Spleen (tissue), 7 donors: ENCODE data around the gene UROC1.

ENCODE experiments used
- CTCF ChIP-seq, 11 experiments: fragments of 200-600 bp in 7 of 11; fragments of 450-650 bp in 4 of 11; sonication (generic) in 4 of 11; IDR thresholded peaks in 8 of 11; conservative IDR thresholded peaks in 3 of 11; 1 replicate in 7 of 11; 2 replicates in 4 of 11; pipeline versions ENCODE4 v1.4.0 to v1.8.0; 2016 to 2021; ENCODE audit warnings: antibody characterized with exemption in 11 of 11, inconsistent platforms in 4 of 11, mild to moderate bottlenecking in 1 of 11
- POLR2AphosphoS5 ChIP-seq, 3 donors: sonication (generic); formaldehyde crosslinking; IDR thresholded peaks; one replicate each; pipeline ENCODE4 v1.5.1; 2017; ENCODE audit warnings: antibody characterized with exemption in 3 of 3
- donor health status: DM: no; HTN: no; CAD: no; lungs with moderate emphysema.
- donor health status: DM: no; HTN: no; CAD: no.
- donor health status: DM: no; HTN: no; CAD: no.

GRCh38 chr3:126552688-126553283 is 35.2 kb upstream of the UROC1 start:
- TF ChIP-seq CTCF (IDR thresholded peaks at IDR 0.05 in 8 of 11, conservative IDR thresholded peaks at IDR 0.05 in 3 of 11) (no peak), POLR2AphosphoS5 (IDR thresholded peaks at IDR 0.05) (no peak)
